Hepatocyte (in vitro differentiated cells): ENCODE measurements around the gene SLC6A8.
"Not testable (repeated sequence)": the region's sequence is repeated elsewhere in the genome, so short reads cannot be mapped to it uniquely, and the experiment has no call there.

Experiments used
- CTCF ChIP-seq: fragments of 200-600 bp; sonication (generic); IDR thresholded peaks from 2 replicates; pipeline ENCODE4 v1.5.1; 2016; ENCODE audit warnings: antibody characterized with exemption, mild to moderate bottlenecking; ENCODE audit not compliant: poor library complexity
- EZH2 ChIP-seq: fragments of 200-600 bp; sonication (generic); IDR thresholded peaks from 2 replicates; pipeline ENCODE4 v1.6.1; 2016; ENCODE audit warnings: antibody characterized with exemption, mild to moderate bottlenecking, borderline replicate concordance

GRCh38 chrX:153696538-153696937 lies 8.8 kb downstream of the SLC6A8 start:
- not testable (repeated sequence) for TF ChIP-seq CTCF, EZH2
